Endothelial cell of umbilical vein (primary cell): ENCODE data around the gene RNF19B.

Experiments
- CTCF ChIP-seq, 2 donors: IDR thresholded peaks; 1 replicate in 1 of 2; 2 replicates in 1 of 2; pipeline ENCODE4 v1.5.1; 2011; ENCODE audit warnings: low read length in 2 of 2, mild to moderate bottlenecking in 2 of 2, moderate library complexity in 2 of 2, control low read depth in 1 of 2, inconsistent platforms in 1 of 2, low read depth in 1 of 2; ENCODE audit not compliant: insufficient read depth in 1 of 2; ENCODE audit errors: extremely low read depth in 1 of 2
- EZH2 ChIP-seq: IDR thresholded peaks from 2 replicates; pipeline ENCODE4 v1.6.1; 2012; ENCODE audit warnings: borderline replicate concordance, low read depth, mild to moderate bottlenecking, moderate library complexity, low read length, inconsistent platforms; ENCODE audit not compliant: severe bottlenecking
- JUN ChIP-seq: IDR thresholded peaks from 2 replicates; pipeline ENCODE4 v1.6.1; 2011; ENCODE audit warnings: borderline replicate concordance, low read depth; ENCODE audit not compliant: insufficient read length, insufficient read depth
- MAX ChIP-seq: IDR thresholded peaks from 2 replicates; pipeline ENCODE4 v1.6.1; 2011; ENCODE audit not compliant: insufficient read depth, insufficient read length
- MYC ChIP-seq: IDR thresholded peaks from one replicate; pipeline ENCODE4 v1.6.1; 2011; ENCODE audit warnings: mild to moderate bottlenecking, low read depth, low read length
- POLR2A ChIP-seq: IDR thresholded peaks from 2 replicates; pipeline ENCODE4 v1.6.1; 2012; ENCODE audit warnings: low read depth, mild to moderate bottlenecking, control low read depth, low read length
- POLR2AphosphoS5 ChIP-seq: IDR thresholded peaks from 2 replicates; pipeline ENCODE4 v1.6.1; 2012; ENCODE audit warnings: low read depth, mild to moderate bottlenecking, control low read depth, low read length, moderate library complexity; ENCODE audit not compliant: insufficient read depth

- TF ChIP-seq MYC: no peak
- TF ChIP-seq POLR2A: no peak
- no peak for TF ChIP-seq CTCF (IDR thresholded peaks at IDR 0.05; ENCODE audit: extremely low read depth in 1 of 2, insufficient read depth in 1 of 2, low read depth in 1 of 2, low read length in 2 of 2)
- no peak for TF ChIP-seq EZH2
- TF ChIP-seq POLR2AphosphoS5: no peak
- no peak for TF ChIP-seq JUN
- no peak for TF ChIP-seq MAX
Measured at GRCh38 chr1:32957017-32957416, 7.6 kb downstream of the RNF19B start.
